ENCODE measurements around the gene PDLIM5.

DNA sequence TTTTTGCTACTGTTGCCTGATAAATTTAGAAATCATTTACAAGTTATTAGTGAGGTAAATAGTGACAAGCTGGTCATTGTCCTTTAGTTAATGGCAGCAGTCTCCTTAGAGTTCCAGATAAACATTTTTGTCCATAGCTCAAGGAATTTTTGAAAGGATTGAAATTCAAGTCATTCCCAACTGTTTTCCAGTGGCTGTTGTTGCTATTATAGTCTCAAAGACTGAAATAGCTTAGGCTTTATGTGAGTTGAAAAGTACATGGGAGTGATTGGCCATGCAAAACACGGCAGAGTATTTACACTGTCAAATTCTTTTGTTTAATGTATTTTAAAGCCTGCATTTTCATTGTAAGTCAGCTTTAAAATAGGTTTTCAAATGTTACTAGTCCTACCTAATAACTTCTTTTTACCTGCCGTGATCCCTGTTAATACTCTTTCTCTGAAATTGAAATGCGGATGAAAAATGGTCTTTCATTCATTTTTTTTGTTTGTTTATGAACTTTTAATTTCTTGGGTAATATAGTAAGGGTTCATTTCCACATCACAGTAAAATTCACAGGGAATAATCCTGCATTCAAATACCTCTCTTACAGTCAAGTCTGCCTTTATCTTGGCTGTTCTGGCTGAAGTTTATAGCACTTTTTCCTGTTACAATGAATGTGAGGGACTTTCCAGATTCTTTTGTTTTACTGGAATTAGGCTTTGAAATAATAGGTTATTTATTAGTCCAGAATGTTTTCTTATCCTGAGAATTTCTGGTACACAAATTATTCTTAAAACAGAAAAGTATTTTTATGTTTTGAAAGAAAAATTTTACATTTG lies 85.1 kb downstream of the PDLIM5 start:
- TF ChIP-seq CREB1 (IDR thresholded peaks at IDR 0.05; ENCODE audit: low read depth) (no peak), EP300 (IDR thresholded peaks at IDR 0.05; ENCODE audit: borderline replicate concordance) (no peak), FOXM1 (IDR thresholded peaks at IDR 0.05; ENCODE audit: borderline replicate concordance, low read depth) (no peak), YY1 (IDR thresholded peaks at IDR 0.05; ENCODE audit: low read depth) (no peak)
- TF ChIP-seq, protein P1, sequence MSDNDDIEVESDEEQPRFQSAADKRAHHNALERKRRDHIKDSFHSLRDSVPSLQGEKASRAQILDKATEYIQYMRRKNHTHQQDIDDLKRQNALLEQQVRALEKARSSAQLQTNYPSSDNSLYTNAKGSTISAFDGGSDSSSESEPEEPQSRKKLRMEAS (IDR thresholded peaks at IDR 0.05) = no peak
